ENCODE results near the gene CLIC4. TPM values are rescaled to one million over a fixed set of nuclear protein-coding genes. Genes with fewer than 3 reads are reported as not detected.
"Not testable (repeated sequence)": the region's sequence is repeated elsewhere in the genome, so short reads cannot be mapped to it uniquely, and the experiment has no call there.

Gene CLIC4
- total RNA-seq, 2 donors from 2014 or later: 58.1 to 78.8 TPM

DNA sequence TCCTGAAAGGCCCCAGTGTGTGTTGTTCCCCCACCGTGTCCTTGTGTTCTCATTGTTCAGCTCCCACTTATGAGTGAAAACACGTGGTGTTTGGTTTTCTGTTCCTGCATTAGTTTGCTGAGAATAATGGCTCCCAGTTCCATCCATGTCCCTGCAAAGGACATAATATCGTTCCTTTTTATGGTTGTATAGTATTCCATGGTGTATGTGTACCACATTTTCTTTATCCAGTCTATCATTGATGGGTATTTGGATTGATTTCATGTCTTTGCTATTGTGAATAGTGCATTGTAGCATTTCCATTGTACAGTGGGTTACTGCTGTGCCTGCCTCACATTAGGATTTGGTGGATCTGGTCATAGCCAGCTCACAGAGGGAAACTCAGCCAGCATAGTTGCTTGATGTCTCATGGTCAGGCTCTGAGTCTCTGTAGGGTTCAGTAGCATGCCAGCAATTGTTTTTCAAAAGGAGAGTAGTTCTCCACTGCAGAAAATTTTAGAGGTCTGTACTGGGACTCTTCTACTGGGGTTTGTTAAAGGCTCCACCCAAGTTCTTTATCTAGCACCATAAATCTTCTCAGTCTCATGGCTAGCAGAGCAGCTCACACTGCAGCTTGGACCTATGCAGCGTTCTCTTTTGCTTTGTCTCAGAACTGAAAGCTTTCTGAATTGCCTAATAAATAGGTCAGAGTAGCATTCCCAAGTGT lies 143.9 kb downstream of the CLIC4 start:
- H3K4me1 ChIP-seq: no peaks in the 10 kb centered on the region
- ATAC-seq (no peak), DNase-seq (no peak)
- no peaks in the 10 kb centered on the region for H3K27me3 ChIP-seq
- H3K9me3 ChIP-seq: no peaks in the 10 kb centered on the region
- intact Hi-C loops (cut with DNase I): no loop called here
- H3K36me3 ChIP-seq (replicated peaks in 1 of 2; ENCODE audit: insufficient read depth in 1 of 2, low read depth in 2 of 2): no peaks in the 10 kb centered on the region
- WGBS, 2 donors: 50 to 74% methylated on average over 4 of the region's 4 CpGs
- TF ChIP-seq POLR2A (IDR thresholded peaks at IDR 0.05): no peak
- no peak overlapping the region for H3K27ac ChIP-seq
- no peak overlapping the region for H3K4me3 ChIP-seq

GRCh38 chr1:24890887-24891286 lies 145.6 kb downstream of the CLIC4 start:
- no peak overlapping the region for H3K27ac ChIP-seq
- no peaks in the 10 kb centered on the region for H3K36me3 ChIP-seq (replicated peaks in 1 of 2; ENCODE audit: insufficient read depth in 1 of 2, low read depth in 2 of 2)
- TF ChIP-seq, protein P1, sequence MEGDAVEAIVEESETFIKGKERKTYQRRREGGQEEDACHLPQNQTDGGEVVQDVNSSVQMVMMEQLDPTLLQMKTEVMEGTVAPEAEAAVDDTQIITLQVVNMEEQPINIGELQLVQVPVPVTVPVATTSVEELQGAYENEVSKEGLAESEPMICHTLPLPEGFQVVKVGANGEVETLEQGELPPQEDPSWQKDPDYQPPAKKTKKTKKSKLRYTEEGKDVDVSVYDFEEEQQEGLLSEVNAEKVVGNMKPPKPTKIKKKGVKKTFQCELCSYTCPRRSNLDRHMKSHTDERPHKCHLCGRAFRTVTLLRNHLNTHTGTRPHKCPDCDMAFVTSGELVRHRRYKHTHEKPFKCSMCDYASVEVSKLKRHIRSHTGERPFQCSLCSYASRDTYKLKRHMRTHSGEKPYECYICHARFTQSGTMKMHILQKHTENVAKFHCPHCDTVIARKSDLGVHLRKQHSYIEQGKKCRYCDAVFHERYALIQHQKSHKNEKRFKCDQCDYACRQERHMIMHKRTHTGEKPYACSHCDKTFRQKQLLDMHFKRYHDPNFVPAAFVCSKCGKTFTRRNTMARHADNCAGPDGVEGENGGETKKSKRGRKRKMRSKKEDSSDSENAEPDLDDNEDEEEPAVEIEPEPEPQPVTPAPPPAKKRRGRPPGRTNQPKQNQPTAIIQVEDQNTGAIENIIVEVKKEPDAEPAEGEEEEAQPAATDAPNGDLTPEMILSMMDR (IDR thresholded peaks at IDR 0.05): no peak
- no peak for TF ChIP-seq POLR2A (IDR thresholded peaks at IDR 0.05)
- no peaks in the 10 kb centered on the region for H3K9me3 ChIP-seq
- no peaks in the 10 kb centered on the region for H3K4me1 ChIP-seq
- intact Hi-C loops (cut with DNase I): no loop called here
- no peak overlapping the region for H3K4me3 ChIP-seq
- DNase-seq (no peak), ATAC-seq (no peak)
- H3K27me3 ChIP-seq: no peaks in the 10 kb centered on the region
- WGBS, 2 donors: 60 to 89% methylated on average over 2 of the region's 2 CpGs

DNA sequence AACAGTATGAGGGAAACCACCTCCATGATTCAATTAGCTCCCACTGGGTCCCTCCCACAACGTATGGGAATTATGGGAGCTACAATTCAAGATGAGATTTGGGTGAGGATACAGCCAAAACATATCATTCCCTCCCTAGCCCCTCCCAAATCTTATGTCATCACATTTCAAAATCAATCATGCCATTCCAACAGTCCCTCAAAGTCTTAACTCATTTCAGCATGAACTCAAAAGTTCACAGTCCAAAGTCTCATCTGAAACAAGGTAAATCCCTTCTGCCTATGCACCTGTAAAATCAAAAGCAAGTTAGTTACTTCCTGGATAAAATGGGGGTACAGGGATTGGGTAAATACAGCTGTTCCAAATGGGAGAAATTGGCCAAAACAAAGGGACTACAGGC lies 146.1 kb downstream of the CLIC4 start:
- DNase-seq; intact Hi-C loops (cut with DNase I); ATAC-seq; H3K4me1 ChIP-seq; H3K27me3 ChIP-seq; H3K27ac ChIP-seq; H3K36me3 ChIP-seq (replicated peaks in 1 of 2; ENCODE audit: insufficient read depth in 1 of 2, low read depth in 2 of 2); H3K9me3 ChIP-seq; H3K4me3 ChIP-seq: not testable (repeated sequence)
- 35 to 46% methylated on average over 1 of the region's 1 CpG for WGBS, 2 donors

DNA sequence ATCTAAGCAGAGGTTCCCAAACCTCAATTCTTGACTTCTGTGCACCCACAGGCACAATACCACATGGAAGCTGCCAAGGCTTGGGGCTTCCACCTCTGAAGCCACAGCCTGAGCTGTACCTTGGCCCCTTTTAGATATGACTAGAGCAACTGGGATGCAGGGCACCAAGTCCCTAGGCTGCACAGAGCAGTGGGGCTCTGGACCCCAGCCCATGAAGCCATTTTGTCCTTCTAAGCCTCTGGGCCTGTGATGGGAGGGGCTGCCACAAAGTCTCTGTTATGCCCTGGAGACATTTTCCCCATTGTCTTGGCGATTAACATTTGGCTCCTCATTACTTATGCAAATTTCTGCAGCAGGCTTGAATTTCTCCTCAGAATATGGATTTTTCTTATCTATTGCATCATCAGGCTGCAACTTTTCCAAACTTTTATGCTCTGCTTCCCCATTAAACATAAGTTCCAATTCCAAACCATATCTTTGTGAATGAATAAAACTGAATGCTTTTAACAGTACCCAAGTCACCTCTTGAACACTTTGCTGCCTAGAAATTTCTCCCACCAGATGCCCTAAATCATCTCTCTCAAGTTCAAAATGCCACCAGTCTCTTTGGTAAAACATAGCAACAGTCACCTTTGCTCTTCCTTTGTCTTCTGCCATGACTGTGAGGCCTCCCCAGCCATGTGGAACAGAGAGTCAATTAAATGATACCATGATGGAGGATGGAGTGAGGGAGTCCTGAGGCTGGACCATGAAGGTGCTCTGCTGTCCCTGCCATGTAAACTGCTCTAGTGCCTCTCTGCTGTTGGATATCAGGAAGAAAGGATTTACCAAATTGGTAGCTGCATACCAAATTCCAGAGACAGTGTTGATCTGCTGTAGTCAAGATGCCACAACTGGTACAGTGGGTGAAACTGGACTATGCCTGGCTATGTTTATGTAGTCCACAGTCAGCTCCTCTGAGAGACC lies 147.2 kb downstream of the CLIC4 start:
- ATAC-seq: no peak
- H3K4me3 ChIP-seq: no peak overlapping the region
- H3K27ac ChIP-seq: no peak overlapping the region
- DNase-seq: no peak
- WGBS, 2 donors: 53 to 79% methylated on average over 1 of the region's 1 CpG
- intact Hi-C loops (cut with DNase I): no loop called here
- TF ChIP-seq POLR2A (IDR thresholded peaks at IDR 0.05): no peak
- TF ChIP-seq, protein P1 (IDR thresholded peaks at IDR 0.05): no peak
- H3K27me3 ChIP-seq: no peaks in the 10 kb centered on the region
- H3K36me3 ChIP-seq (replicated peaks in 1 of 2; ENCODE audit: insufficient read depth in 1 of 2, low read depth in 2 of 2): no peaks in the 10 kb centered on the region
- H3K9me3 ChIP-seq: no peaks in the 10 kb centered on the region
- no peaks in the 10 kb centered on the region for H3K4me1 ChIP-seq

DNA sequence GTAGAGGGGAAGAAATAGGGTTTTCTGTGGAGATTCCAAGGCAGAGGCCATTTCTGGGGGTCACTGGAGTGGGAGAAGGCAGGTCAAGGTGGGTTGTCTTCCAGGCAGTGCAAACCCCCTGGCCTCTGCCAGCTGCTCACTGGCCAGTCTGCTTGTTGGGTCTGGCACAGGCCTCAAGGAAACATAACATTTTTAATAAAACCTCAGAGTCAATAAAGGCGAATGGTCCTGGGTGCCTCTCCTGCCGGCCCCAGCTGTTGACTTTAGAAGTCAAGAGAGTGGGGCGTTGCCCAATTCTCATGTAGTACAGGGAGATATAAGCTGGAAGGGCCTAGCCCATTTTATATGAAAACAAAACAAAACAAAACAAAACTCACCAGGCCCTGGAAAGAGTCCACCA lies 148.2 kb downstream of the CLIC4 start:
- DNase-seq: no peak
- no peak for ATAC-seq

More for the DNA sequence above, 148.2 kb downstream of the CLIC4 start:
- Histone ChIP-seq H3K4me3 (no peak overlapping the region), H3K27ac (no peak overlapping the region), H3K4me1 (no peaks in the 10 kb centered on the region), H3K9me3 (no peaks in the 10 kb centered on the region), H3K36me3 (replicated peaks in 1 of 2; ENCODE audit: insufficient read depth in 1 of 2, low read depth in 2 of 2) (no peaks in the 10 kb centered on the region), H3K27me3 (no peaks in the 10 kb centered on the region)
- intact Hi-C loops (cut with DNase I): no loop called here
- TF ChIP-seq POLR2A (IDR thresholded peaks at IDR 0.05): no peak
- TF ChIP-seq, protein P1 (IDR thresholded peaks at IDR 0.05): no peak
- 79 to 93% methylated on average over 3 of the region's 3 CpGs for WGBS, 2 donors

Small RNA genes within 50 kb of the gene (small RNA-seq; reads per million reads assigned to genes)
- not detected for gene RNU6-1208P

Other genes starting within 250 kb of the CLIC4 start
- 10 to 100 TPM; 14.0 to 32.3 TPM for gene RCAN3, start 242.6 kb upstream of the CLIC4 start, total RNA-seq
- 10 to 100 TPM in 1 of 2 donors, 1 to 10 TPM in 1; 9.9 to 12.7 TPM for gene NCMAP, start 189.4 kb upstream of the CLIC4 start, total RNA-seq
- gene SRRM1, start 102.1 kb upstream of the CLIC4 start, total RNA-seq: 100 to 1,000 TPM in 1 of 2 donors, 10 to 100 TPM in 1; 97.2 to 108 TPM
- gene RUNX3, start 184.8 kb downstream of the CLIC4 start, total RNA-seq: under 1 TPM in 1 of 2 donors, not detected in 1; 0.26 TPM